GM12873 (cell line): ENCODE data around the gene LGALS1.

Source experiments
- CTCF ChIP-seq: IDR thresholded peaks from 2 replicates; pipeline ENCODE4 v1.5.1; 2012; ENCODE audit warnings: low read depth, mild to moderate bottlenecking, moderate library complexity, low read length, control low read depth; ENCODE audit not compliant: insufficient read depth; ENCODE audit errors: missing control alignments

LGALS1 gene

GRCh38 chr22:37672206-37672919 is 3.1 kb upstream of the LGALS1 start:
- TF ChIP-seq CTCF = peak; percentile 26

- no peak for TF ChIP-seq CTCF
These were observed 2.4 kb upstream of the LGALS1 start for GRCh38 chr22:37672920-37673455.

- no peak for TF ChIP-seq CTCF
These were observed 1.2 kb upstream of the LGALS1 start for GRCh38 chr22:37674248-37674647.

- TF ChIP-seq CTCF = no peak
These were observed 697 bp downstream of the LGALS1 start for GRCh38 chr22:37675930-37676735.

GRCh38 chr22:37676736-37677492 is 1.5 kb downstream of the LGALS1 start:
- TF ChIP-seq CTCF = no peak

- no peak for TF ChIP-seq CTCF
These were observed 2.1 kb downstream of the LGALS1 start for GRCh38 chr22:37677493-37677974.
